ENCODE measurements around the gene TUBGCP3. TPM values are rescaled to one million over a fixed set of nuclear protein-coding genes. Genes with fewer than 3 reads are reported as not detected.

TUBGCP3 gene
- total and polyA plus RNA-seq, 9 of the 15 experiments (the other 6 are each of a cell fraction or from before 2014, with no cell fraction given), result 3.0 to 24.8 (median 15.2) TPM

GRCh38 chr13:112587764-112588489, at the start of gene TUBGCP3 (continued):
- TF ChIP-seq REST (IDR thresholded peaks at IDR 0.05; ENCODE audit: borderline replicate concordance), result peak; percentile 28; the same call in 1 of the 2 replicates
- no peak for TF ChIP-seq REST (CRISPR knock-in tag; IDR thresholded peaks at IDR 0.05; ENCODE audit: low read depth)
- TF ChIP-seq NONO (IDR thresholded peaks at IDR 0.05; ENCODE audit: low read depth in 2 of 2, low read length in 1 of 2), result peak in 1 of 2 experiments; percentile 84; a peak in 2 of 4 replicates
- peak; percentile 33; the same call in 1 of the 2 replicates for TF ChIP-seq ELF2 (CRISPR knock-in tag; IDR thresholded peaks at IDR 0.05)
- TF ChIP-seq ZNF134 (CRISPR knock-in tag; conservative IDR thresholded peaks at IDR 0.05), result no peak; the same call in 1 of the 2 replicates
- no peak for TF ChIP-seq ZNF778 (CRISPR knock-in tag; IDR thresholded peaks at IDR 0.05)
- TF ChIP-seq ZNF785 (CRISPR knock-in tag; IDR thresholded peaks at IDR 0.05), result no peak
- TF ChIP-seq SAFB2 (IDR thresholded peaks at IDR 0.05; ENCODE audit: borderline replicate concordance, low read depth, low read length, severe bottlenecking), result no peak
- TF ChIP-seq ZNF551 (CRISPR knock-in tag; IDR thresholded peaks at IDR 0.05), result no peak
- TF ChIP-seq RBM14 (IDR thresholded peaks at IDR 0.05; ENCODE audit: borderline replicate concordance, insufficient read depth, low read depth, low read length), result 0 out of 2 replicates have a peak, but pooled peaks have one; percentile 29
- peak; percentile 78 for TF ChIP-seq C11orf30 (IDR thresholded peaks at IDR 0.05; ENCODE audit: low read depth)
- no peak for TF ChIP-seq PHB2 (IDR thresholded peaks at IDR 0.05; ENCODE audit: low read depth)
- no peak for TF ChIP-seq ZC3H11A (IDR thresholded peaks at IDR 0.05; ENCODE audit: low read depth, low read length)
- no peak for TF ChIP-seq ARID3B (CRISPR knock-in tag; IDR thresholded peaks at IDR 0.05; ENCODE audit: borderline replicate concordance)
- TF ChIP-seq BCL6 (CRISPR knock-in tag; IDR thresholded peaks at IDR 0.05), result no peak
- TF ChIP-seq ZNF165 (CRISPR knock-in tag; IDR thresholded peaks at IDR 0.05; ENCODE audit: borderline replicate concordance), result no peak
- TF ChIP-seq SREBF2 (CRISPR knock-in tag; IDR thresholded peaks at IDR 0.05), result no peak
- TF ChIP-seq MEF2D (tag; conservative IDR thresholded peaks at IDR 0.05; ENCODE audit: low read depth), result no peak
- TF ChIP-seq TFAP4 (CRISPR knock-in tag; IDR thresholded peaks at IDR 0.05; ENCODE audit: borderline replicate concordance), result peak; percentile 73
